ENCODE data around the gene GFRA1. TPM values are rescaled to one million over a fixed set of nuclear protein-coding genes. Genes with fewer than 3 reads are reported as not detected.

The GFRA1 gene
- total RNA-seq, 1 donor from 2014 or later, result 18.5 TPM

DNA sequence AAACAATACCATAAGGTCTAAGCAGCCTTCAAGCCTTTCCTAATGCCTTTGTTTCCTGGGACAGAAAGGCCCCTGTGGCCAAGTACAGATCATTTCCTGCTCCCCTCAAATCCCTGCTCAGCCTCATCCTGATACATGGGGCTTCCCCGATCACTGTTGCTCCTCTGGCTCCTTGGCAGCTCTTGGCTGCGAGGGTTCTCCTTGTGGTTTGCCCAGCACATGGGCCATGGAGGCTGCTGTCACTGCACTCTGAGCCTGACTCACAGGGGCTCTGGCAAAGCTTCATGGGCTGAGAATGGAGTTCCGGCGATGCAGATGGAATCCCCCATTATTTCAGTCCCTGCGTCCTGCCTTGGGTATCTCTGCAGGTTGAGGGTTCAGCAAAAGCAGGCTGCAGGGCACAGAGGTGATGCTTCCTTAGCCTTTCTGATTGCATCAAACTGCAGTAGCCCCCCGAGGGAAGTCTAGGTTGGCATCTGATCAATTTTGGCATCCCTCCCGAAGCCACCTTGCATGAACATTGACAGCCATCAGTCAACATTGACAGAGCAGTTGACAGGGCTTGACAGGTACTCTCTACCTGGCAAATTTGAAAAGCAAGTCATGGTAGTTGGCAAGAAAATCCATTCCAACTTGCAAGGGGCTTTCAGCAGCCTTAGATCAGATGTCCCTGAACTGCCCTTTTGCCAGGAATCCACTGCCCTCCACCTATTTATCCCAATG is 168.6 kb downstream of the GFRA1 start:
- DNase-seq (ENCODE audit: low read depth in 2 of 2), result no peak

DNA sequence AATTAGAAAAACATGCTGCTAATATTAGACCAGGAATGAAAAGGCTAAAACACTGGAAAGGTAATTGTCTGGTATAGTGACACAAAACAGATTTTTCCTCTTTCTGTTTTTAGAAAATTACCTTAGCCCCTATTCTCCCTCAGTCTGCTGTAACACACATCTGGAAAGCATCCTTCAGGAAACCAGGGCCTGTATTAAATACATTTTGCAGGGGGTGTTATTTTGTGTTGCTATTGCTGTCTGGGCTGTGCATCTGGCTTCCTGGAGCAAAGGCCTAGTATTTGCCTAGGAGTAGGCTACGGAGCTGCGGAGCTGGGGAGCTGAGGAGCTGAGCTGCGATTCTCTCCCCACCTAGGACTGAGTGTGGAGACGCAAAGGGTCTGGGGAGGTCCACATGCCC is 169.3 kb downstream of the GFRA1 start:
- no peak for DNase-seq (ENCODE audit: low read depth in 2 of 2)

DNA sequence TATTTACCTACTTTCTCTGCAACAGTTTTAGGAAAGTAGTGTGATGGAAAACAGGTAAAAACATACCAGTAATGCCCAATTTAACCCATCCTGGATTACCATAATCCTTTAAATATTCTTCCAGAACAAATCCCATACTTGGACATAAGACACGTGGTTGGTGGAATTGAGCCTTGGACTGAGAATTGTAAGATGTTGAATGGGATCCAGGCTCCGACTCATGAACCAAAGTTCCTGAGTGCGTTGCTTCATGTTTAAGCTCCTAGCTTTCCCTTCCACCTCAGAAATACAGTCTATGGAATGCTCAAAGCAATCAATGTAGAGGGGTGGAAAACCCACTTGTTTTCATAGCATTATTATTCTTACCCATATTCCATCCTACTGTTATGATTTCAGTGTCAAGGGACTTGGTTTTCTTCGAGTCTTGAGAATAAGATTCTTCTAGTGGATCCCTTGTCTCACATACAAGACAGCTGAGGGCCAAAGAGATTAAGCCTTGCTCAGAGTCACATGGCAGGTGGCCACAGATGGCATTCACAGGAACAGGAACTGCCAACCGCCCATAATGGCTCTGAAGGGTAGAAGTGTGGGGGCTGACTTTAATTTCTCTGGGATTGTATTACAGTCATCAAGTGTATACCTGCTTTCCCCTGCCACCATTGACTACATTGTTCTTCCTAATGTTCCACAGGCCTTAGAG is 171.2 kb downstream of the GFRA1 start:
- no peak for DNase-seq (ENCODE audit: low read depth in 2 of 2)

DNA sequence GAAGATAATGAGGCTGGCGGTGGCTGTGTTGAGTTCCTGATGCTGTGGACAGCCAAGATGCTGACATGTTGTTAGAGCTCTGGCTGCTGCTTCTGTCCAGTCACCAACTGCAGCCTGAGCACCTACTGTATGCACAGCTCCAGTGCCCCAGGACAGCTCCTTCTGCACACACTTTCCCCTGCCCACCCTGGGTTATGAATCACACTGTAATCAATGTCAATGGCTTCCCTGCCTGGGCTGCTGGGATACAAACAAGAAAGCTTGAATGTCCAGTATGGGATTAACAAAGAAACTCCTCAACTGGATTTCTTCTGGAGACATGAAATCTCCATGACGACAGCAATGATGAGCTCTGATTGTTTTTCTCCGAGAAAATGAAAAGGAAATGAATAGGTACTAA is 172.0 kb downstream of the GFRA1 start:
- DNase-seq (ENCODE audit: low read depth in 2 of 2), result no peak

DNA sequence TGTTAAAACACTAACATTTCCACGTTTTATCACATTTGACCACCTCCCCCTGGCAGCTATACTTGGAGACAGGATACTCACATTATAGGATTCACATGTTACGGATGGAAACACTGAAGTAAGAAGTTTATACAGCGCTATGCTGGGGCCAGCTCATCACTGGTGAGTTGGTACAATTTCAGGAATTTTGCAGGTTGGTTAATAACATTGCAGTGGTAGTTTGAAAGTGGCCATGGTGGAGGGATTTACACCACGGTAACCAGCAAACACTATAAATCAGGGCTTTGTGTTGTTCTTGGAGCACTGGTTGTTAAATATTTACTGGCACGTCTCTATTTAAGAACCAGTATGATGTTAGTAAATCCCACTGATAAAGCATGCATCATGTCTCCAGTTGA is 174.0 kb downstream of the GFRA1 start:
- peak in 1 of 2 donors; percentile 49 for DNase-seq (ENCODE audit: low read depth in 2 of 2)

DNA sequence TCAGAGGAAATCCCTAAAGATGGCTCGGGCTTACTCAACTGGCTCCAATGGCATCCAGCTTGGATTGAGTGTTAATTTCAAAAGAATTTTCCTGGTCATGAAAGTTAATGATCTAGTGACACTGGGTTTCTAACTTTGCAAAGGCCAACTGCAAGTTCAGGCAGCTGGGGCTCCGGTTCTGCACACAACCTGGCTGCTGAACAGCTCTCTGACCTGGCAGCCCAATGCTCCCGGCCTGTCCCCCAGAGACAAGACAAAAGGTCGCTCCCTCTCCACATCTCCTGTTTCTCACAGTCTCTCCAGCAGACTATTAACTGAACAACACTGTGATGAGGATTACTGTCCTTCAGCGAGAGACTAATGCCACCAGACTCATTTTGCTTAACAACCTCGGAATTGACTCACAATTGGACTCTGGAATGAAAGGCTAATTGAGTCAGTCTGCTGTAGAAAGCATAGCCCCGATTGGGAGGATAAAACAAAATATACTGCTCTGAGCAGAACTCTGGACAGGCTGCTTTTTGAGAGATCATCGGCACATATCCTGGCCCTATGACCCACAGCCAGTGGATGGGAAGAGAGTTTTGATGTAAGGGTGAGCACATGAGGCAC is 174.5 kb downstream of the GFRA1 start:
- peak in 1 of 2 donors; percentile 10 for DNase-seq (ENCODE audit: low read depth in 2 of 2)

DNA sequence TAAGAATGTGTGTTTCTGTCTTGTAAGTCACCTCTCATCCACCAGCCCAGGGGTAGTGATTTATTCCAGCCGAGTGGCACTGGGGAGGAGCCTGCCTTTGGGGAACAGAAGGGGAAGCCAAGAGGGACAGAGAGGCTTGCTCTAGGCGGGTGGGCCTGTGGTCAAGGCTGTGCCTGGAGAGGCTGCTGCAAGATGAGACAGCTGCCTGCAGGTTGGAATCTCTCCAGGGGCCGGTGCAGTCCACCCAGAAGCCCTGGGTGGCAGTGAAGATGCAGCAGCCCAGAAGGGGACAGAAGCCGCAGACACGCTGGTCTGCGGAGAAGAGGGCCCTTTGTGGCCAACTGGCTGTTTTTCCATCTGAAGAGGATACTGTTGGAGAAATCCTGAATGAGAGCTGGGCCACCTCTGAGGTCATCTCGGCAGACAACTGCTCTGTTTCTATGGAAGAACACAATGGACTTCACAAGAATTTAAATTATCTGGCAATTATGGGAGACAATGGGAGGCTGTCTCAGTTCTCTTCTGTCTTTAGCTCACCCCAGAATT is 175.7 kb downstream of the GFRA1 start:
- DNase-seq (ENCODE audit: low read depth in 2 of 2), result no peak

DNA sequence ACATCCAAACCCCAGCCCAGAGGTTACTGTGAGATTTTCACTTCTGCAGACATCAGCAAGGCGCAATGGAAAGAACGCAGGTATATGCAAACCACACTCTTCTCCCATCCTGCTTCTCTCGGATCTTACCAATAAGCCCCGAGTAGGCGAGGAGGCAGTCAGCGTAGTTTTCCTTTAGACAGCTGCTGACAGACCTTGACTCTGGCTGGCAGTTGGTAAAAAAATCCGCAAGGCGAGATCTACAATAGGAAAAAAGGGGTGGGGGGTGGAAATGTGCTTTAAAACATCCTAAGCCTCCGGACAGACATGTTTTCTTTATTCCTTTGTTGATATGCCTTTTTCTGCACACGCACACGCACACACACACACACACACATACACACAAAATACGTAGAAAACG is 176.5 kb downstream of the GFRA1 start:
- DNase-seq (ENCODE audit: low read depth in 2 of 2), result no peak

DNA sequence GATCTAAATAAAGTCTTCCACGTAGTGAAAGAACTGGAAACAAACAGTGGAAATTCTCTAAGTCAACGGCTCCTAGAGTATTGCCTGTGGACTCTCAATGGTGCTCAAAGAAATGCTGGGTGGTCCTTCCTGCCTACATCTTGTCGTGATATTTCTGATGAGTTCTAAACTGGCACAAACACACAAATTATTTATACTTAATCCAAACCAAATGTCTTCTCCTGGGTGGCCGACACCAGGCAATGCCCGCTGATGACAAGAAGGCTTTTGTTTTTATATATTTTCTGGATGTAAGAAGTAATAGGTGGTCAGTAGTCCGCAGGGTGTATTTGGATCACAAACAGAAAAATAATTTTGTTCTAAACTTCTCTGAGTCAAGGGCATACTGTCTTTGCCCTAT is 178.7 kb downstream of the GFRA1 start:
- DNase-seq (ENCODE audit: low read depth in 2 of 2), result no peak

DNA sequence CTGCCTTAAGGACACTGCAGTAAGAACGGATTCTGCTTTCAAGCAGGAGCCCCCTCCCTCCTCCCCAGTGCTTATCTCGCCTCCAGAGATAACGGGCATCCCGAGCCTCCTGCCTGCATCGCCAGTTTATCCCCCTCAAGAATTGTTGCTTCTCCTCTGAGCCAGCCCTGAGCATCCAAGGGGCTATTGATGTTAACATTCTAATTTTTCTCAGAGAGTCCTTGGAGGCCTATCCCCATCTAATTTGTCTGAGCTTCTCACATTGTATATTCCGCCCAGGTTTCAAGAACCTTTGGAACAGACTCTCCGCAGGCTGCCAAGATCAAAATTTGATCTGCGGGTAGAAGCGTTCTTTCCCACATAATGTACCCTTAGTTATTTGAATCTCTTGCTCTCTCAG is 180.0 kb downstream of the GFRA1 start:
- no peak for DNase-seq (ENCODE audit: low read depth in 2 of 2)

DNA sequence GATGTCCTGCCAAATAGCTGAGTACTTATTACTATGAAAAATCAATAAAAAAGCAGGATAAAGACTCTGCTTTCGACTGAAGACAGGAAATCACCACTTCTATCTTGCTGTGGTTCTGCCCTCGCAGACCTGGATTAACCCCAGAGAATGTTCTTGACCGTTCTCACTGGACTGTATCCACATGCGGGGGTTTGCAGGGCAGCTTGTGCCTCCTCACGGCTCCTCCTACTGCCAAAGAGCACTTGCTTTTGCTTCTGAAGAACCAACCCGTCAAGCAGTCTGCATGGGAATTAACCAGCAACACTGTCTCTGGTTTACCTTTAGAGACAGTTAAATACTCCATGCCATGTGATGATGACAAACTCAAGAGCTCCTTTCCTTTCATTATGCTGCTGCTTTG is 184.0 kb downstream of the GFRA1 start:
- no peak for DNase-seq (ENCODE audit: low read depth in 2 of 2)

DNA sequence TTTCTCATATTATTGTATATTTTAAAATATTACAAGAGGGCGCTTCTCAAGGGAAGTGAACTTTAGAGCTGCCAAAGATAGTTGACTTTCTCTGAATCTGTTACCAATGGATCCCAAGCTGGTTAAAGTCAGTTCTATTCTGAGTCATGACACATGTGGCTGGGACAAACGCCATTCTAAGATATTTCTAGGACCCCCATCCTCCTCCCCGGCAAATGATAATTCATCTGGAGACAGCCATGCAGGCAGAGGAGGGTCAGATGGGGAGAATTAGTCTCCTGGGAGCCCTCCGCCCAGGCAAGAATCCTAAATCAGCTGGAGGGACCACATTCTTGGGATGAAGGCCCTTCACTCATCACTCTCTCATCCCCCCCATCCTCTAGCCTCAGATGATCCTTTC is 187.7 kb downstream of the GFRA1 start:
- DNase-seq (ENCODE audit: low read depth in 2 of 2), result no peak

DNA sequence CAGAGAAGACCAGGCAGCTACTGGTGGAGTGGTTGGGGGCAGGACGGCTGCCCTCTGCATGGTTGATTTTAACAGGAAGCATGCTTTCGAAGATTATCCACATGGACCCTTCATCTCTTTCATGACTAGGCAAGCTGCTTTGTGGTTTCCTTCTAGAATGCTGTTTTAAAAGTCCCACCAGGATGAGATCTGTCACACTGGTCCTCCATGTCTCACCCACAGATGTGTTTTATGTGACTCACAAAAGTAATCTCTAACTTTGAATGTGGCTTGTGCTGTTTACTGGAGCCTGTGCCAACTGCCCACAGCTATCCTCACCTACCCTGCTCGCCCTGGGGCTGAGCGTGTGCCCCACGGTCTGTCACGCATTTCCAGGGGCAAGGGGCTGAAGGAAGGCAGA is 188.8 kb downstream of the GFRA1 start:
- no peak for DNase-seq (ENCODE audit: low read depth in 2 of 2)

DNA sequence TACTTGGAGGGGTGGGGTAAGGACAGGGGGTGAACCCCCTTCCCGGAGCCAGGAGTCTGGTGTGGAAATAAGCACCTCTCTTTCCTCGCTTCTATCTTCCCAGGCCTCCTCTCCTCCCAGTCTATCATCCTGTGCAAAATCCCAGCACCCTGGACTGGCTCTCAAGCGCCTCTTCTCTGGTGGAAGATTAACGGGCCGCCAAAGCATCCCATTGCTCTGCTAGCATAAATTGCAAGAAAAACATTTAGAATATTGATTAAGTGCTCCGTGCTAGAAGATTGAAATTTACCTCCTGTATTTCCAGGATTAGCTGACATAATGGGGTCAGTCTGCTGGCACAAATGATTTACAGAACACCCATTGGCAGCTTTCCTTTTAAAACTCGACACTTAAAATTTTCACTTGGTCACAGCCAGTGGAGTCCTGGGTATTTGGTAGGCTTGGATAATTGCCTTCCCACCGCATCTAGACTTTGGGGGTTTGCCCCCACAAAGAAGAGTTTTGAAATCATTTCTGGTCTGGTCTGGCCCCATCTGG is 189.7 kb downstream of the GFRA1 start:
- DNase-seq (ENCODE audit: low read depth in 2 of 2), result no peak

DNA sequence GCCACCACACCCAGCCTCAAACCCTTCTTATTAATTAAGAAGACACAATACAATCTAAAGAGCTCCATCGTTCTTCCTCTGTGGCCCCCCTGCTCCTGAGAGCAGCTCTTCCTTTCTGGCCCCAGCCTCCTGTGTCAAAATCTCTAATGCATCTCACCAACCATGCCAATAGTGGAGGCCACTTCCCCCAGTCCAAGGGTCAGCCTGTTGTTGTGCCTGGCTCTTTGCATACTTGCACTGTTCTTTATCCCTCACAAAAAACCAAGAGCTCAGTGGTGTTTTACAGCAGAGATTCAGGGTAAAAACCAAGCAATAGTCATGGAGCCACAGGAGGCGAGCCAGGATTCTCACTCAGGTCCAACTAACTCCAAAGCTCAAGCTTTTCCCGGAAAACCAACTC is 190.2 kb downstream of the GFRA1 start:
- DNase-seq (ENCODE audit: low read depth in 2 of 2), result no peak

DNA sequence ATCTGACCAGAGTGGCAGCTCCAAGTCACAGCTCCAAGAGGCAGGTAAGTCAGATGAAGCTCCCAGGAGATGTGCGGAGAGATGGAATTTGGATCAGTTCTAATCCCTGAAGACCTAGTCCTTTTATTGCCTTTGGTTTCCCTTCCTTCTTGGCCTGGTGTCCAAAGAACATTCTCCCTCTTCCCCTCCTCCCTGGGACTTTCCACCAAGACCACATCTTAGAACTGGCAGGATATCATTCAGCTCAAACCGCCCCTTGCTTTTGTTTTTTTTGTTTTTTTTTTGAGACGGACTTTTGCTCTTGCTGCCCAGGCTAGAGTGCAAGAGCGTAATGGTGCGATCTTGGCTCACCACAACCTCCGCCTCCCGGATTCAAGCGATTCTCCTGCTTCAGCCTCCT is 190.8 kb downstream of the GFRA1 start:
- peak in 1 of 2 donors; percentile 1 for DNase-seq (ENCODE audit: low read depth in 2 of 2)

DNA sequence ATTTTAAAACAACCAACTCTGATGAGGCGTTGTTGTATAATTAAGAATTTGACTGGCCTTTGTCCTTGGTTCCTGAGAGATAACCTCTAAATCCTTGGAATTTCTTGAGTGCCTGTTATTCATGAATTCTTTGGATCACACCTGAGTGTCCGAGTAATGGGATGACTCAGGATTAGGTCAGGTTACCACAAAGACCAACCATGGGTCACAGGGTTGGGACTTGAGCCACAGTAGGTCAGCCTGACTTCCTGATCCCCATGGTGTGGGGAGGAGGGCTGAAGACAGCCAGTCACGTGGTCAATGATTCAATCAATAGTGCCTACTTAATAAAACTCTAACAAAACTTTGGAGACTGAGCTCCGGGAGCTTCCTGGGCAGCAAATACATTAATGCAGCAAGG is 192.5 kb downstream of the GFRA1 start:
- no peak for DNase-seq (ENCODE audit: low read depth in 2 of 2)

DNA sequence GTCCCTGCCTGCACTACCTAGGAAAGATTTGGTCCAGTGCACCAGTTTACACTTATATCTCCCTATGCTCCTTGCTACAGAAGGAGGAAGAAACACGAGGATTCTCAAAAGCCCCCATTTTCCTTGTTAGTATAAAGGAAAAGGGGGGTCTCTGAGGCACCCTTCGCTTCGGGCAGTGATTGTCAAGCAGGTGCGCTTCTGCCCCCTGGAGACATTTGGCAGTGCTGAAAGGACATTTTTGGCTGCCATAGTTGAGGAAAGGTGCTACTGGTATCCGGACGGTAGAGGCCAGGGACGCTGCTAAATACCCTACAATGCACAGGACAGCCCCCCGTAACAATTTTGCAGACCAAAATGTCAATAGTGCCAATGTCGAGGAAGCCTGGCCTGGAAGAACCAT is 193.7 kb downstream of the GFRA1 start:
- DNase-seq (ENCODE audit: low read depth in 2 of 2), result no peak

DNA sequence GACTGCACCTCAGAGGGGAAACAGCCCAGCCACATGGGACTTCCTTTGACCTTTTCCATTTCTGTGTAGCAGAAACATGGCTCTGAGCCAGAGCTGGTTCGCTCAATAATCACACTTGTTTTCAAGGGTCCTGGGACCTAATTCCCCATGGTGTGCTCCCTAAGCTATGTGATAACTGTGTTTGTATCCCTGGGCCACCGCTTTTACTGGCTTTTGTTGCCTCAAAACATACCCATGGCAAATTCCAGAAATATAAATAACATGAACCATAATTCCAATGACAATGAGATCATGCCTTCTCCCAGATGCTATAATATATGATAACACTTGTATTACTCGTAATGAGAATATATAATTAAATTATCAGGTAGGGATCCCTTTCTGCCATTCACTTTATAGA is 196.4 kb downstream of the GFRA1 start:
- peak in 1 of 2 donors; percentile 28 for DNase-seq (ENCODE audit: low read depth in 2 of 2)

DNA sequence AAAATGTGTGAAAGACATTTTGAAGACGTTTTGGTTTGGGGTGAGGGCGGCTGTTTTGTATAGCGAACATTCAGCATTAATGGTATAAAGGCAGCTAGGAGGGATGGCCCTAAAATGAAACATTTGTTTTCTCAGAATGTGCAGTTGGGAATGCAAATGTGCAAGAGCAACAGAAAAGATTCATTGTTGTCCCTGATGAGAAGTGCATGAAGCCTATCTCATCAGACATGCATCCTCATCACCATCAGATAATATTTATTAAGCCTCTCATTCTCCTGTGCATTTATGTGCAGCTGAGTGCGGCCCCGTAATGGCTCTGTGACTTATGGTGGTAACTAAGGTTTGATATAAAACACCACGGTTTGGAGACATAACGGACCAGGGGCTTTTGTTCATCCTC is 199.5 kb downstream of the GFRA1 start:
- no peak for DNase-seq (ENCODE audit: low read depth in 2 of 2)

DNA sequence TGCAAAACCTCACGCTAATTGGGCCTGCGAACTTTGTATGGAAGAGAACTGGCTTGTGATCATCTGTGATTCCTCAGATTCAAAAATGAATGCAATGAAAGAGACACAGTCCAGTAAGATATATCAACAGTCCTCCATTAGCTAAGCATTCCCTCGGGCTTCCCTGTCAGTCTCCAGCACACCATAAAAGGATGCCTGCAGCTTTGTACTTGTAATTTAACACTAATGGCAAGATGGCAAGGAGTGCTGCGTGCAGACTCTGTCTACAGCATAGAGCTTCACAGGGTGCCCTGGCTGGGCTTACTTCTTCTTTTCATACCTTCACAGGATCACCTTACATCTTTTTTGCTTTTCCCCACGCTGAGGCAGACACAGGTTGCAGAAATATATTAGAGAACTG is 200.0 kb downstream of the GFRA1 start:
- no peak for DNase-seq (ENCODE audit: low read depth in 2 of 2)

DNA sequence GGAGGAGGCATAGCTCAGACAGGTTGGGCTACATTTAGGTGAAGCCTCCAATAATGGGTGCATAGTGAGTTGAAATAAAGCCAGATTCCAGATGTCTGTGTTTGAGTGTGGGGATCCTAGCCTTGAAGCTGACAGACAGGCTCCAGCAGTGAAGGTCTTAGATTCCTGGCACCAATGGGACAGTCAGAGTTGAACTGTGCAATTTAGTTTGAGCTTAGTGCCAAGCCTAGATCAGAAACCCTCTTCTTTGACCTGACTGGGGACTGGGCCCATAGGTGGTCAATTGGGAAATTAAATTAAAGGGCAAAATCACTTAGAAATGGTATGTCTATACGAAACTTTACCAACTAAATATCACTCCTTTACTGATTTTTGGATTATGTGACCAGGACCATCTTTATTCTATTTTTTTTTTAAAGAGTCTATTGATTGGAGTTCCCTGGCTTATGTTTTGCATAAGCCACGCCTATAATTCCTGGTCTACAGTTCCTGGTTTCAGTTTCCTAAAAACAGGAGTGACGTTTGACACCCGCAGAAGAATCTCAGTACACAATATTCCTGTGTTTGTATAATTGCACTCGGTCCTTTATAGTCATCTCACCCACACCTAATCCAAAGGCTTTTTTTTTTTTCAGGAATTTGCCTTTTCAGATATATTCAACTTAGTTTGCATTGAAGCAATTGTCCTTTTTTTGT is 201.4 kb downstream of the GFRA1 start:
- no peak for DNase-seq (ENCODE audit: low read depth in 2 of 2)

Data from lung microvascular endothelial cell (primary cell).